Transverse colon (tissue), 4 donors: ENCODE data around the gene SYT7. TPM values are rescaled to one million over a fixed set of nuclear protein-coding genes. Genes with fewer than 3 reads are reported as not detected.

Experiments
- DNase-seq: peaks from one replicate; pipeline ENCODE4 v3.0.0-alpha.2; 2019
- H3K27ac ChIP-seq, 4 donors: fragments of 200-600 bp; sonication (generic); 2 replicates each; pipeline ENCODE4 v1.5.1; 2016 to 2018; ENCODE audit warnings: inconsistent platforms in 4 of 4
- H3K27me3 ChIP-seq: fragments of 200-600 bp; sonication (generic); 2 replicates; pipeline ENCODE4 v1.5.1; 2017; ENCODE audit warnings: inconsistent platforms
- H3K36me3 ChIP-seq, 4 donors: fragments of 200-600 bp; sonication (generic); 2 replicates each; pipeline ENCODE4 v1.5.1; 2017 to 2019; ENCODE audit warnings: inconsistent platforms in 4 of 4
- H3K4me1 ChIP-seq, 4 donors: fragments of 200-600 bp; sonication (generic); 2 replicates each; pipeline ENCODE4 v1.5.1; 2017 to 2020; ENCODE audit warnings: inconsistent platforms in 4 of 4
- H3K4me3 ChIP-seq, 4 donors: fragments of 200-600 bp; sonication (generic); 1 replicate in 1 of 4; 2 replicates in 3 of 4; pipeline versions ENCODE4 v1.5.1 to v1.6.1; 2017 to 2019; ENCODE audit warnings: inconsistent platforms in 4 of 4
- H3K9me3 ChIP-seq, 2 donors: fragments of 200-600 bp; sonication (generic); 2 replicates each; pipeline ENCODE4 v1.5.1; 2017 to 2019; ENCODE audit warnings: inconsistent platforms in 2 of 2
- CTCF ChIP-seq, 5 experiments: fragments of 200-600 bp in 3 of 5; fragments of 450-650 bp in 2 of 5; sonication (generic) in 3 of 5; IDR thresholded peaks; 1 replicate in 2 of 5; 2 replicates in 3 of 5; pipeline ENCODE4 v1.5.1; 2016 to 2017; ENCODE audit warnings: antibody characterized with exemption in 5 of 5, inconsistent platforms in 3 of 5, mild to moderate bottlenecking in 2 of 5, moderate library complexity in 1 of 5
- EP300 ChIP-seq: sonication (generic); formaldehyde crosslinking; IDR thresholded peaks from one replicate; pipeline ENCODE4 v1.6.1; 2017; ENCODE audit warnings: antibody characterized with exemption, low read depth
- POLR2A ChIP-seq: fragments of 450-650 bp; IDR thresholded peaks from one replicate; pipeline ENCODE4 v1.6.1; 2016; ENCODE audit warnings: antibody characterized with exemption, mild to moderate bottlenecking, moderate library complexity
- POLR2AphosphoS5 ChIP-seq, 3 donors: sonication (generic); formaldehyde crosslinking; IDR thresholded peaks; one replicate each; pipeline ENCODE4 v1.6.1; 2016; ENCODE audit warnings: antibody characterized with exemption in 3 of 3
- WGBS, 2 donors: methylation state at CpG; one replicate each; pipeline ENCODE4 v1.1.5; 2018; ENCODE audit warnings: low coverage in 1 of 2; 5-methylcytosine and 5-hydroxymethylcytosine counted together
- in situ Hi-C, 4 donors: fragments of 200-750 bp; cut with MboI; loops; one replicate each; pipeline versions ENCODE4 v1.15.0 to v1.15.1; 2017; ENCODE audit warnings: low sequenced_read_pairs in 3 of 4, low pct_ligation_motif_present in 1 of 4, low pct_unique_long_range_greater_than_20kb in 1 of 4
- intact Hi-C: fragments of 100-400 bp; cut with DNase I; formaldehyde crosslinking; loops from one replicate; pipeline ENCODE4 v1.15.1; 2023; ENCODE audit warnings: low total_unique reads
- total RNA-seq, 4 donors: library from RNA; depleted of rRNA; stranded (reverse); fragments of >200 nt; gene quantifications; one replicate each; pipeline ENCODE4 v1.1.0, GENCODE V29; 2016

Gene SYT7
- total RNA-seq, 4 donors from 2014 or later, result 6.8 to 26.2 (median 12.8) TPM

GRCh38 chr11:61514050-61514917 is 66.6 kb downstream of the SYT7 start:
- Histone ChIP-seq H3K9me3 (no peaks in the 10 kb centered on the region), H3K36me3 (no peaks in the 10 kb centered on the region), H3K4me3 (no peak overlapping the region), H3K27me3 (peaks cover 24% of the 10 kb centered on the region), H3K27ac (peak overlapping the region in 1 of 4 donors; percentile 29), H3K4me1 (peaks cover 9 to 17% (median 12%) of the 10 kb centered on the region in 4 donors)
- no peak for TF ChIP-seq EP300
- 80% methylated on average over 2 to 11 of the region's 11 CpGs for WGBS, 2 donors
- intact Hi-C loops (no loop called here), in situ Hi-C loops (no loop called here)
- DNase-seq, result no peak

GRCh38 chr11:61513143-61513765 is 67.6 kb downstream of the SYT7 start:
- H3K9me3 ChIP-seq, result no peaks in the 10 kb centered on the region
- H3K27ac ChIP-seq, result peak overlapping the region in 1 of 4 donors; percentile 29
- no peak for DNase-seq
- peaks cover 16 to 25% (median 20%) of the 10 kb centered on the region in 4 donors for H3K4me1 ChIP-seq
- WGBS, 2 donors, result 71 to 80% methylated on average over 1 to 11 of the region's 11 CpGs
- H3K36me3 ChIP-seq, result no peaks in the 10 kb centered on the region
- TF ChIP-seq CTCF (IDR thresholded peaks at IDR 0.05) (no peak), POLR2A (no peak), POLR2AphosphoS5 (IDR thresholded peaks at IDR 0.05) (no peak), EP300 (no peak)
- no peak overlapping the region for H3K4me3 ChIP-seq
- H3K27me3 ChIP-seq, result peaks cover 32% of the 10 kb centered on the region
- intact Hi-C loops (no loop called here), in situ Hi-C loops (no loop called here)

- TF ChIP-seq EP300 (no peak), CTCF (IDR thresholded peaks at IDR 0.05) (no peak), POLR2A (no peak), POLR2AphosphoS5 (IDR thresholded peaks at IDR 0.05) (no peak)
- DNase-seq, result no peak
- peaks cover 39% of the 10 kb centered on the region for H3K27me3 ChIP-seq
- no peak overlapping the region for H3K4me3 ChIP-seq
- H3K9me3 ChIP-seq, result no peaks in the 10 kb centered on the region
- H3K4me1 ChIP-seq, result peaks cover 18 to 31% (median 25%) of the 10 kb centered on the region in 4 donors
- H3K27ac ChIP-seq, result peak overlapping the region in 1 of 4 donors; percentile 37
- no peaks in the 10 kb centered on the region for H3K36me3 ChIP-seq
- in situ Hi-C loops (no loop called here), intact Hi-C loops (no loop called here)
- WGBS, 2 donors, result 53 to 57% methylated on average over 3 to 4 of the region's 4 CpGs
Observed at GRCh38 chr11:61512435-61512834, 68.4 kb downstream of the SYT7 start.

GRCh38 chr11:61511383-61511782 is 69.5 kb downstream of the SYT7 start:
- Histone ChIP-seq H3K9me3 (no peaks in the 10 kb centered on the region), H3K27me3 (peaks cover 43% of the 10 kb centered on the region), H3K36me3 (no peaks in the 10 kb centered on the region), H3K4me3 (no peak overlapping the region), H3K27ac (peak overlapping the region in 3 of 4 donors; percentile 10 to 78 (median 75)), H3K4me1 (peaks cover 16 to 22% (median 21%) of the 10 kb centered on the region in 4 donors)
- intact Hi-C loops (no loop called here), in situ Hi-C loops (no loop called here)
- TF ChIP-seq EP300 (no peak), POLR2AphosphoS5 (IDR thresholded peaks at IDR 0.05) (no peak), POLR2A (no peak), CTCF (IDR thresholded peaks at IDR 0.05) (no peak)
- 20 to 41% methylated on average over 1 to 3 of the region's 3 CpGs for WGBS, 2 donors
- DNase-seq, result no peak
